ENCODE measurements around the gene KIF5B. TPM values are rescaled to one million over a fixed set of nuclear protein-coding genes. Genes with fewer than 3 reads are reported as not detected.
A peak's percentile ranks its signal among the peaks of the same experiment; 100 is the strongest.

Gene KIF5B
- total and polyA plus RNA-seq, 9 of the 15 experiments (the other 6 are each of a cell fraction or from before 2014, with no cell fraction given), result 24.4 to 94.4 (median 68.9) TPM

DNA sequence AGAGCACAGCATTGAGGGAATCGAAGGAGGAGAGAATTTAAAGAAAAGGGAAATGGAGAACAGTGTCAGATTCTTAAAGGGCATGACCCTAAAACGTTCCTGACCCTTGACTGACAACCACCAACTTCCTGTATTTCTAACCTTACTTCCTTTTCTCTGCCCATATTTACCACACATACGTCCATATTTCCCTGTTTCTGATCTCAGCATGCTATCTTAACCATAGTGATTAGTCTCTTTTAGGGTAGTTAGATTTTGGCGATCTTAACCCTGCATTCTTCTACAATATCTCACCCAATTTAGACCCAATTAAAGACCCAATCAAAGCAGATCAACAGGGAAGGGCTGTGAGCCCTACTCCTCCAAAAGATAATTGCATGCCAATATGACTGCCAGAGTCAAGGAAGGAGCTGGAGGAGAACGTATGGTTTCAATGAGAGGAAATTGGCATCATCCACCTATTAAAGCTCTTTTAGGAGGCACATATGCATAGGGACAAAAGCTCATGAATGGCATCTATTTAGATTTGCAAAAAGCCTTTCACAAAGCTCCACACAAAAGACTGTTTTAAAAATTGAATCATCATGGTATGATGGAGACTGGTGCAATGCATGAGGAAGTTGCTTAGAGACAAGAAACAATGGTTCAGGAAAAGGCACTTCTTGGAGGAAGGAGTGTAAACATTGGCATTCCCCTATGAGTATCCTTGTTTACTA, 78.6 kb downstream of the KIF5B start (continued):
- peak; percentile 77 for TF ChIP-seq CEBPG (CRISPR knock-in tag; IDR thresholded peaks at IDR 0.05)
- TF ChIP-seq CEBPG (tag; conservative IDR thresholded peaks at IDR 0.05 in 1 of 2, IDR thresholded peaks at IDR 0.05 in 1 of 2), result peak in 1 of 2 experiments; percentile 63; a peak in 2 of 4 replicates
- peak; percentile 83 for TF ChIP-seq ZNF766 (CRISPR knock-in tag; conservative IDR thresholded peaks at IDR 0.05)
- TF ChIP-seq, protein P1, sequence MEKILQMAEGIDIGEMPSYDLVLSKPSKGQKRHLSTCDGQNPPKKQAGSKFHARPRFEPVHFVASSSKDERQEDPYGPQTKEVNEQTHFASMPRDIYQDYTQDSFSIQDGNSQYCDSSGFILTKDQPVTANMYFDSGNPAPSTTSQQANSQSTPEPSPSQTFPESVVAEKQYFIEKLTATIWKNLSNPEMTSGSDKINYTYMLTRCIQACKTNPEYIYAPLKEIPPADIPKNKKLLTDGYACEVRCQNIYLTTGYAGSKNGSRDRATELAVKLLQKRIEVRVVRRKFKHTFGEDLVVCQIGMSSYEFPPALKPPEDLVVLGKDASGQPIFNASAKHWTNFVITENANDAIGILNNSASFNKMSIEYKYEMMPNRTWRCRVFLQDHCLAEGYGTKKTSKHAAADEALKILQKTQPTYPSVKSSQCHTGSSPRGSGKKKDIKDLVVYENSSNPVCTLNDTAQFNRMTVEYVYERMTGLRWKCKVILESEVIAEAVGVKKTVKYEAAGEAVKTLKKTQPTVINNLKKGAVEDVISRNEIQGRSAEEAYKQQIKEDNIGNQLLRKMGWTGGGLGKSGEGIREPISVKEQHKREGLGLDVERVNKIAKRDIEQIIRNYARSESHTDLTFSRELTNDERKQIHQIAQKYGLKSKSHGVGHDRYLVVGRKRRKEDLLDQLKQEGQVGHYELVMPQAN (IDR thresholded peaks at IDR 0.05; ENCODE audit: borderline replicate concordance), result no peak
- TF ChIP-seq, protein P2, sequence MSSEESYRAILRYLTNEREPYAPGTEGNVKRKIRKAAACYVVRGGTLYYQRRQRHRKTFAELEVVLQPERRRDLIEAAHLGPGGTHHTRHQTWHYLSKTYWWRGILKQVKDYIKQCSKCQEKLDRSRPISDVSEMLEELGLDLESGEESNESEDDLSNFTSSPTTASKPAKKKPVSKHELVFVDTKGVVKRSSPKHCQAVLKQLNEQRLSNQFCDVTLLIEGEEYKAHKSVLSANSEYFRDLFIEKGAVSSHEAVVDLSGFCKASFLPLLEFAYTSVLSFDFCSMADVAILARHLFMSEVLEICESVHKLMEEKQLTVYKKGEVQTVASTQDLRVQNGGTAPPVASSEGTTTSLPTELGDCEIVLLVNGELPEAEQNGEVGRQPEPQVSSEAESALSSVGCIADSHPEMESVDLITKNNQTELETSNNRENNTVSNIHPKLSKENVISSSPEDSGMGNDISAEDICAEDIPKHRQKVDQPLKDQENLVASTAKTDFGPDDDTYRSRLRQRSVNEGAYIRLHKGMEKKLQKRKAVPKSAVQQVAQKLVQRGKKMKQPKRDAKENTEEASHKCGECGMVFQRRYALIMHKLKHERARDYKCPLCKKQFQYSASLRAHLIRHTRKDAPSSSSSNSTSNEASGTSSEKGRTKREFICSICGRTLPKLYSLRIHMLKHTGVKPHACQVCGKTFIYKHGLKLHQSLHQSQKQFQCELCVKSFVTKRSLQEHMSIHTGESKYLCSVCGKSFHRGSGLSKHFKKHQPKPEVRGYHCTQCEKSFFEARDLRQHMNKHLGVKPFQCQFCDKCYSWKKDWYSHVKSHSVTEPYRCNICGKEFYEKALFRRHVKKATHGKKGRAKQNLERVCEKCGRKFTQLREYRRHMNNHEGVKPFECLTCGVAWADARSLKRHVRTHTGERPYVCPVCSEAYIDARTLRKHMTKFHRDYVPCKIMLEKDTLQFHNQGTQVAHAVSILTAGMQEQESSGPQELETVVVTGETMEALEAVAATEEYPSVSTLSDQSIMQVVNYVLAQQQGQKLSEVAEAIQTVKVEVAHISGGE (CRISPR knock-in tag; IDR thresholded peaks at IDR 0.05), result 0 out of 6 replicates have a peak, but pooled peaks of 1 of the 3 experiments have one; percentile 42
- TF ChIP-seq, protein P3, sequence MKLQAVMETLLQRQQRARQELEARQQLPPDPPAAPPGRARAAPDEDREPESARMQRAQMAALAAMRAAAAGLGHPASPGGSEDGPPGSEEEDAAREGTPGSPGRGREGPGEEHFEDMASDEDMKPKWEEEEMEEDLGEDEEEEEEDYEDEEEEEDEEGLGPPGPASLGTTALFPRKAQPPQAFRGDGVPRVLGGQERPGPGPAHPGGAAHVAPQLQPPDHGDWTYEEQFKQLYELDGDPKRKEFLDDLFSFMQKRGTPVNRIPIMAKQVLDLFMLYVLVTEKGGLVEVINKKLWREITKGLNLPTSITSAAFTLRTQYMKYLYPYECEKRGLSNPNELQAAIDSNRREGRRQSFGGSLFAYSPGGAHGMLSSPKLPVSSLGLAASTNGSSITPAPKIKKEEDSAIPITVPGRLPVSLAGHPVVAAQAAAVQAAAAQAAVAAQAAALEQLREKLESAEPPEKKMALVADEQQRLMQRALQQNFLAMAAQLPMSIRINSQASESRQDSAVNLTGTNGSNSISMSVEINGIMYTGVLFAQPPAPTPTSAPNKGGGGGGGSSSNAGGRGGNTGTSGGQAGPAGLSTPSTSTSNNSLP (IDR thresholded peaks at IDR 0.05; ENCODE audit: borderline replicate concordance, low read depth, low read length), result no peak
- TF ChIP-seq BHLHE40 (IDR thresholded peaks at IDR 0.05; ENCODE audit: low read length), result peak; percentile 54; the same call in 1 of the 2 replicates
- 0 out of 2 replicates have a peak, but pooled peaks have one; percentile 43 for TF ChIP-seq SMARCE1 (IDR thresholded peaks at IDR 0.05)
- no peak for TF ChIP-seq SAFB2 (IDR thresholded peaks at IDR 0.05; ENCODE audit: borderline replicate concordance, low read depth, low read length, severe bottlenecking)
- TF ChIP-seq, protein P4, sequence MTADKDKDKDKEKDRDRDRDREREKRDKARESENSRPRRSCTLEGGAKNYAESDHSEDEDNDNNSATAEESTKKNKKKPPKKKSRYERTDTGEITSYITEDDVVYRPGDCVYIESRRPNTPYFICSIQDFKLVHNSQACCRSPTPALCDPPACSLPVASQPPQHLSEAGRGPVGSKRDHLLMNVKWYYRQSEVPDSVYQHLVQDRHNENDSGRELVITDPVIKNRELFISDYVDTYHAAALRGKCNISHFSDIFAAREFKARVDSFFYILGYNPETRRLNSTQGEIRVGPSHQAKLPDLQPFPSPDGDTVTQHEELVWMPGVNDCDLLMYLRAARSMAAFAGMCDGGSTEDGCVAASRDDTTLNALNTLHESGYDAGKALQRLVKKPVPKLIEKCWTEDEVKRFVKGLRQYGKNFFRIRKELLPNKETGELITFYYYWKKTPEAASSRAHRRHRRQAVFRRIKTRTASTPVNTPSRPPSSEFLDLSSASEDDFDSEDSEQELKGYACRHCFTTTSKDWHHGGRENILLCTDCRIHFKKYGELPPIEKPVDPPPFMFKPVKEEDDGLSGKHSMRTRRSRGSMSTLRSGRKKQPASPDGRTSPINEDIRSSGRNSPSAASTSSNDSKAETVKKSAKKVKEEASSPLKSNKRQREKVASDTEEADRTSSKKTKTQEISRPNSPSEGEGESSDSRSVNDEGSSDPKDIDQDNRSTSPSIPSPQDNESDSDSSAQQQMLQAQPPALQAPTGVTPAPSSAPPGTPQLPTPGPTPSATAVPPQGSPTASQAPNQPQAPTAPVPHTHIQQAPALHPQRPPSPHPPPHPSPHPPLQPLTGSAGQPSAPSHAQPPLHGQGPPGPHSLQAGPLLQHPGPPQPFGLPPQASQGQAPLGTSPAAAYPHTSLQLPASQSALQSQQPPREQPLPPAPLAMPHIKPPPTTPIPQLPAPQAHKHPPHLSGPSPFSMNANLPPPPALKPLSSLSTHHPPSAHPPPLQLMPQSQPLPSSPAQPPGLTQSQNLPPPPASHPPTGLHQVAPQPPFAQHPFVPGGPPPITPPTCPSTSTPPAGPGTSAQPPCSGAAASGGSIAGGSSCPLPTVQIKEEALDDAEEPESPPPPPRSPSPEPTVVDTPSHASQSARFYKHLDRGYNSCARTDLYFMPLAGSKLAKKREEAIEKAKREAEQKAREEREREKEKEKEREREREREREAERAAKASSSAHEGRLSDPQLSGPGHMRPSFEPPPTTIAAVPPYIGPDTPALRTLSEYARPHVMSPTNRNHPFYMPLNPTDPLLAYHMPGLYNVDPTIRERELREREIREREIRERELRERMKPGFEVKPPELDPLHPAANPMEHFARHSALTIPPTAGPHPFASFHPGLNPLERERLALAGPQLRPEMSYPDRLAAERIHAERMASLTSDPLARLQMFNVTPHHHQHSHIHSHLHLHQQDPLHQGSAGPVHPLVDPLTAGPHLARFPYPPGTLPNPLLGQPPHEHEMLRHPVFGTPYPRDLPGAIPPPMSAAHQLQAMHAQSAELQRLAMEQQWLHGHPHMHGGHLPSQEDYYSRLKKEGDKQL (CRISPR knock-in tag; IDR thresholded peaks at IDR 0.05; ENCODE audit: borderline replicate concordance), result no peak
- 0 out of 2 replicates have a peak, but pooled peaks have one; percentile 1 for TF ChIP-seq SIN3B (IDR thresholded peaks at IDR 0.05; ENCODE audit: low read depth)
- TF ChIP-seq BACH1 (tag; IDR thresholded peaks at IDR 0.05), result no peak

Measured in K562 (cell line).